Activated naive CD4-positive, alpha-beta T cell treated with anti-CD3 and anti-CD28 coated beads, Interleukin-2, amount 10 ng/mL, durations not matched to agents 7 days and 5 days (primary cell): ENCODE data around the gene LIPM.

Source experiments
- CTCF ChIA-PET: fragments of 350-600 bp; sonication (Branson Sonifier 250); formaldehyde crosslinking; loops from one replicate; lab custom pipeline; 2021; ENCODE audit warnings: antibody characterized with exemption; lab: Charles Lee
- DNase-seq: peaks from one replicate; pipeline ENCODE4 v3.0.0-alpha.2; 2020
- H3K27ac Mint-ChIP-seq: one replicate; pipeline ENCODE4 v1.8.0; 2021; ENCODE audit warnings: mild to moderate bottlenecking, moderate library complexity, mixed read lengths
- H3K27me3 Mint-ChIP-seq: one replicate; pipeline ENCODE4 v1.8.0; 2021; ENCODE audit warnings: mild to moderate bottlenecking, mixed read lengths
- H3K36me3 Mint-ChIP-seq: one replicate; pipeline ENCODE4 v1.8.0; 2021; ENCODE audit warnings: mixed read lengths
- H3K4me1 Mint-ChIP-seq: one replicate; pipeline ENCODE4 v1.8.0; 2021; ENCODE audit warnings: mixed read lengths
- H3K4me3 Mint-ChIP-seq: one replicate; pipeline ENCODE4 v1.8.0; 2021; ENCODE audit warnings: mild to moderate bottlenecking, moderate library complexity, mixed read lengths
- H3K9me3 Mint-ChIP-seq: one replicate; pipeline ENCODE4 v1.8.0; 2021; ENCODE audit warnings: mixed read lengths

The LIPM gene

DNA sequence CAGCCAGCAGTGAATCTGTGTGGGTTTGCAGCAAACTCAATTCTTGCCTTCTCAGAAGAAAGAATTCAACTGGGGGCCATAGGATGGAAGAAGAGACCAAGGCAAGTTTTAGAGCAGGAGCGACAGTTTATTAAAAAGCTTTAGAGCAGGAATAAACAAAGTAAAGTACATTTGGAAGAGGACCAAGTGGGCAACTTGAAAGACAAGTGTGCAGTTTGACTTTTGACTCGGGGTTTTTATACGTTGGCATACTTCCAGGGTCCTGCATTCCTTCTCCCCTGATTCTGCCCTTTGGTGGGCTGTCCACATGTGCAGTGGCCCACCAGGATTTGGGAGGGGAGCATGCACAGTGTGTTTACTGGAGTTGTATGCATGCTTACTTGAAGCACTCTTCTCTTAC lies 52.2 kb downstream of the LIPM start:
- CTCF ChIA-PET = interaction anchor here (3.8 kb wide), 1 partner anchor 18 kb away, joined by 16 read pairs; no protein-coding TSS in a partner anchor
- H3K27ac Mint-ChIP-seq = no peak overlapping the region

DNA sequence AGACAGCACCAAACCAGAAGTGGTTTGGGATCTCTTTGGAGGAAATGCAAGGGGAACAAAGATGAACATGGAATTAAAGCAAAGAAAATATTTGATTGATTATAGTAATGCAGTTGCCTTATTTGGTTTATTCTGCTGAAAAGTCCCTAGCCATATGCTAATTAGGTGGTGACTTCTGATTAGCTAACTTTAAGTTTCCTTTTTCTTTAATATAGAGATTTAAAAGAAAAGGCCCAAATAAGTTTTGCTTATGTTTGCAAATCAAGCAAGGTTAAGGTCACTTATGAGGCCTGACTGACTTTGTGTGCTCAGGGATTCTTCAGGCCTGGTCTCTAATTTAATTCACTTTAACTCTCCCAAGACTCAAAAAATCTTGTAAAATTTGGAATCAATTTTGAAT lies 55.3 kb downstream of the LIPM start:
- DNase-seq = no peak
- no peaks in the 10 kb centered on the region for H3K36me3 Mint-ChIP-seq
- no peaks in the 10 kb centered on the region for H3K9me3 Mint-ChIP-seq
- no peak overlapping the region for H3K4me3 Mint-ChIP-seq
- peaks cover 3% of the 10 kb centered on the region for H3K4me1 Mint-ChIP-seq
- H3K27me3 Mint-ChIP-seq = peaks cover 8% of the 10 kb centered on the region
- CTCF ChIA-PET = no interaction called here
- no peak overlapping the region for H3K27ac Mint-ChIP-seq

More for the DNA sequence above, 52.2 kb downstream of the LIPM start:
- Mint-ChIP-seq H3K27me3 (peaks cover 2% of the 10 kb centered on the region), H3K4me3 (no peak overlapping the region), H3K4me1 (peaks cover 3% of the 10 kb centered on the region), H3K9me3 (no peaks in the 10 kb centered on the region), H3K36me3 (no peaks in the 10 kb centered on the region)
- no peak for DNase-seq

DNA sequence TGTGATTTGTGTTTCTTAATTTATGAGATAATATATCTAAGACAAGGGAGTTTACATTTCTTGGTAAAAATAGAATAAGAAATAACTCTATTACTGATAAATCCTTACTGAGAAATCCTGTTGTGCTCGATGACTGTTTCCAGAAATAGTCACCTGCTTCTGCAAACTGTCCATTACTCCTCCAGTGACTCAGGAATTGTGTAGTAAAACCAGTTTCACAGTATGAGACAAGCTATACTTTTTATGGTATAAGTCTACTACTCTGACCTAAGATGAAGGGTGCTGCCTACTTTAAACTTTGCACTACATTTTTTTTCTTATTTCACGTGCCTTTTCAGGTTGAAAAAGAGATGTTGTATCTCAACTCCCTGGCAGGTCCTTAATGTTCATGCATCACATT lies 56.0 kb downstream of the LIPM start:
- H3K4me3 Mint-ChIP-seq = no peak overlapping the region
- CTCF ChIA-PET = no interaction called here
- H3K27me3 Mint-ChIP-seq = peaks cover 10% of the 10 kb centered on the region
- no peak for DNase-seq
- no peaks in the 10 kb centered on the region for H3K36me3 Mint-ChIP-seq
- H3K4me1 Mint-ChIP-seq = no peaks in the 10 kb centered on the region
- H3K9me3 Mint-ChIP-seq = no peaks in the 10 kb centered on the region
- no peak overlapping the region for H3K27ac Mint-ChIP-seq

DNA sequence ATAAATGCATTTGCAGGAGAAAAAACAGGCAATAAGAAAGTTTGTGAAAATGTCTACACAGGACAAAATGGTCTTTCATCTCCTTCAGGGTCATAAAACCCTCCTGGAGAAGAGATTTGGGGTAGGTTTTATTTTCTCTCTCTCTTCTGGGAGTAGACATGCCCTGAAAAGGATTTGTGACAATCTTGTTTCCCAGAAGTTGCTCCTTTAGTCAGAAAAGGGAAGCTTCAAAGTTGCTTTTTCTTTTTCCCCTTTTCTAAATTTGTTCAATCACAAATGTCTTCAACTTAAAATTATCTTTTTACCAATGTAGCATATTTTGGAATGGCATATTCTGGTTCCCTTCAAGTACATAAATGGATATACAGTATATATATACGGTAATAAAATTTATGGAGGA lies 58.5 kb downstream of the LIPM start:
- CTCF ChIA-PET = interaction anchor here (1.2 kb wide), 1 partner anchor 24 kb away, joined by 4 read pairs; no protein-coding TSS in a partner anchor
- Mint-ChIP-seq H3K9me3 (no peaks in the 10 kb centered on the region), H3K4me1 (no peaks in the 10 kb centered on the region), H3K36me3 (no peaks in the 10 kb centered on the region), H3K4me3 (no peak overlapping the region), H3K27ac (no peak overlapping the region), H3K27me3 (peaks cover 21% of the 10 kb centered on the region)
- no peak for DNase-seq

DNA sequence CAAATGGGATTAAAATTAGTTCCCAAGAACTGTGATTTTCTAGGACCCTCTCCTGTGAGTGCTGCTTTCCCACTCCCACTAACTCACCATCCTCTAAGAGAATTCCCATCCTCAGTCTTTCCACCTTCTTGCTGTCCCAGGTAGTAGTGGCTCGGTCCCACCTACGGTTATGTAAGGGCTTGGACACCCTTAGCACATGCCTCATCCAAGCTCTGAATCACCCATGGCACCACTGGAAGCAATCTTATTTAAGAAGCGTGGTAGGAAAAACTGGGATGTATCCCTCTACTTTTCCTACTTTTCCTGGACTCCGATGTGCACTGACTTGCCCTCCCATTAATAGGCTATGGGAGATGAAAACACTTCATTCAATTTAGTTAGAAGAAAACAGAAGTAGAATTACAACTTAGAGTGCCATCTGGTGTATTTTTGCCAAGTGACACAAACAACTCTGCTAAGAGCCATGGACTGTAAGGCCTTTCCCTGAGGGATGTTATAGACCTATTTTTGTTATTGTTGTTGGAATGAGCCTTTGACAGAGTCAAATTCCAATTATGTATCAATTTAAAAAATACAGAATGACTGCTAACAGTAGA lies 62.8 kb downstream of the LIPM start:
- no peak overlapping the region for H3K4me3 Mint-ChIP-seq
- DNase-seq = no peak
- CTCF ChIA-PET = interaction anchor here (0.8 to 5.7 kb wide), 4 partner anchors 11 to 177 kb away, joined by 3 to 35 read pairs (median 6); no protein-coding TSS in a partner anchor
- no peaks in the 10 kb centered on the region for H3K36me3 Mint-ChIP-seq
- H3K4me1 Mint-ChIP-seq = no peaks in the 10 kb centered on the region
- peaks cover 23% of the 10 kb centered on the region for H3K27me3 Mint-ChIP-seq
- H3K27ac Mint-ChIP-seq = peak overlapping the region; percentile 39
- no peaks in the 10 kb centered on the region for H3K9me3 Mint-ChIP-seq

DNA sequence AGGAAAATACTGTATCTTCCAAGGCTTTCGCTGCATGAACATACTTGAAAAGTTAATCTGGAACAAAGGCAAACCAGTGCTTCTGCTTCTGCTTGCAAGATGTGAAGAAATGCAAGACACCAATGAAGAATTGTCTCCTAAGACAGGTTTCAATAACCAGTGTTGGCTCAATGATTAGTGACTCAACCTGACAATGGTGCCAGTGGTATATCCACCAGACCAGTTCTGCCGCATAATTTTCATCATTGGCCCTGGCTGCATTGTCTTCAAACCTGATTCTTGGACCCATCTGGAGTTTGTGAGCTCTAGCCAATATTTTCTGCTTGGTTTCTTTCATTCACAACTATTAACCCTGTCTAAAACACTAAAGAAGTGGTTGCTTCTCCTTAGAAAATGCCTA lies 63.9 kb downstream of the LIPM start:
- CTCF ChIA-PET = interaction anchor here (5.7 kb wide), 1 partner anchor 31 kb away, joined by 35 read pairs; no protein-coding TSS in a partner anchor
- no peaks in the 10 kb centered on the region for H3K9me3 Mint-ChIP-seq
- peaks cover 24% of the 10 kb centered on the region for H3K27me3 Mint-ChIP-seq
- H3K4me1 Mint-ChIP-seq = no peaks in the 10 kb centered on the region
- no peaks in the 10 kb centered on the region for H3K36me3 Mint-ChIP-seq
- no peak for DNase-seq
- no peak overlapping the region for H3K27ac Mint-ChIP-seq
- H3K4me3 Mint-ChIP-seq = no peak overlapping the region

DNA sequence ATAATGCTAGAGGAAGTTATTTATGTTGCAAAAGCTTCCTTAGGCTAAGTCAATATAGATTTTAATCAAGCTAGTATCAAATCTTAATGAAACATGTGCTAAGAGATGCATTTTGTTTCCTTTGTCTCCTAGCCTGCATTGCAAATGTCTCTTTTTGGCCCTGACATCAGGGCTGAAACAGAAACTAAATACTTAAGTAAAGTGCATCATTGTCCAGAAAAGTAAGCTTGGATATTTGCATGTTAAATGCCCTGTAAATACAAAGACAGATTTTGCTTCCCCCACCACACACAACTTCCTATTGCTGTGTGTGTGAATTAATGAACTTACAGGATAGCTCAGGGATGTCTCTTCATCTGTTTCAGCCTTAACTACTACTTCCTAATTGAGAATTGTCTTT lies 67.6 kb downstream of the LIPM start:
- H3K4me1 Mint-ChIP-seq = no peaks in the 10 kb centered on the region
- H3K36me3 Mint-ChIP-seq = peaks cover 2% of the 10 kb centered on the region
- CTCF ChIA-PET = interaction anchor here (0.6 to 0.9 kb wide), 3 partner anchors 75 to 1019 kb away, joined by 3 read pairs; no protein-coding TSS in a partner anchor
- no peaks in the 10 kb centered on the region for H3K9me3 Mint-ChIP-seq
- H3K27ac Mint-ChIP-seq = no peak overlapping the region
- H3K27me3 Mint-ChIP-seq = peaks cover 16% of the 10 kb centered on the region
- no peak overlapping the region for H3K4me3 Mint-ChIP-seq
- DNase-seq = no peak
